A673 (cell line): ENCODE results near the gene TSPOAP1. TPM values are rescaled to one million over a fixed set of nuclear protein-coding genes. Genes with fewer than 3 reads are reported as not detected.

Experiments
- BruUV-seq: library from RNA; stranded (reverse); fragments of 400-500 nt; replicated peaks from 2 replicates; lab custom pipeline; 2021; lab: Mats Ljungman, UMichigan
- CTCF ChIA-PET: fragments of 300-600 bp; sonication (Branson Sonifier 250); formaldehyde crosslinking; loops from one replicate; lab custom pipeline; 2022; ENCODE audit warnings: antibody characterized with exemption; lab: Charles Lee
- POLR2A ChIA-PET: fragments of 300-600 bp; sonication (Branson Sonifier 250); formaldehyde crosslinking; loops from one replicate; lab custom pipeline; 2022; ENCODE audit warnings: antibody characterized with exemption; ENCODE audit not compliant: low non-redundant PET; lab: Charles Lee
- DNase-seq: peaks from one replicate; pipeline ENCODE4 v3.0.0-alpha.2; 2015; ENCODE audit warnings: low spot score
- H3K27ac ChIP-seq: fragments of 200-600 bp; sonication (generic); 2 replicates; pipeline ENCODE4 v1.5.1; 2016; ENCODE audit warnings: mixed run types, low read depth, mild to moderate bottlenecking, mixed read lengths, antibody characterized with exemption, low read length; ENCODE audit not compliant: poor library complexity, severe bottlenecking
- H3K27me3 ChIP-seq: fragments of 200-600 bp; sonication (generic); replicated peaks from 2 replicates; pipeline ENCODE4 v1.6.1; 2017; ENCODE audit warnings: mixed run types, low read depth, mild to moderate bottlenecking, mixed read lengths, antibody characterized with exemption, low read length; ENCODE audit not compliant: insufficient read depth, poor library complexity
- H3K36me3 ChIP-seq: fragments of 200-600 bp; sonication (generic); 2 replicates; pipeline ENCODE4 v1.6.1; 2016; ENCODE audit warnings: mixed run types, mild to moderate bottlenecking, mixed read lengths, antibody characterized with exemption, low read length; ENCODE audit not compliant: insufficient read depth, poor library complexity, severe bottlenecking
- H3K4me1 ChIP-seq: fragments of 200-600 bp; sonication (generic); 2 replicates; pipeline ENCODE4 v1.6.1; 2017; ENCODE audit warnings: mixed run types, mild to moderate bottlenecking, mixed read lengths, antibody characterized with exemption, low read length; ENCODE audit not compliant: insufficient read depth, poor library complexity, severe bottlenecking
- H3K4me3 ChIP-seq: fragments of 200-600 bp; sonication (generic); 2 replicates; pipeline ENCODE4 v1.5.1; 2016; ENCODE audit warnings: low read depth, mixed run types, mild to moderate bottlenecking, mixed read lengths, low read length; ENCODE audit not compliant: poor library complexity, severe bottlenecking
- H3K9me3 ChIP-seq: fragments of 200-600 bp; sonication (generic); 2 replicates; pipeline ENCODE4 v1.6.1; 2016; ENCODE audit warnings: mixed run types, low read depth, mild to moderate bottlenecking, mixed read lengths, antibody characterized with exemption, low read length; ENCODE audit not compliant: poor library complexity, severe bottlenecking
- EZH2 ChIP-seq: fragments of 200-600 bp; sonication (generic); IDR thresholded peaks from 2 replicates; pipeline ENCODE4 v1.6.1; 2017; ENCODE audit warnings: borderline replicate concordance, low read depth, mild to moderate bottlenecking, mixed read lengths, antibody characterized with exemption, low read length; ENCODE audit not compliant: poor library complexity, severe bottlenecking
- intact Hi-C: fragments of 100-400 bp; cut with micrococcal nuclease; formaldehyde crosslinking; loops from one replicate; pipeline ENCODE4 v1.10.0; 2022; ENCODE audit not compliant: unreplicated experiment
- total RNA-seq: library from RNA; stranded (reverse); gene quantifications from 2 replicates; pipeline ENCODE4 v1.2.3, GENCODE V29; 2021
- TF ChIP-seq, protein P1 (sequence below): fragments of 300-800, 200-600 bp; sonication (generic); conservative IDR thresholded peaks from 2 replicates; pipeline ENCODE4 v1.5.1; 2017; ENCODE audit warnings: low read depth, mild to moderate bottlenecking, antibody characterized with exemption, low read length, moderate library complexity, mixed read lengths

TSPOAP1 gene
- total RNA-seq, 1 experiment from 2014 or later, result 0.21 TPM

DNA sequence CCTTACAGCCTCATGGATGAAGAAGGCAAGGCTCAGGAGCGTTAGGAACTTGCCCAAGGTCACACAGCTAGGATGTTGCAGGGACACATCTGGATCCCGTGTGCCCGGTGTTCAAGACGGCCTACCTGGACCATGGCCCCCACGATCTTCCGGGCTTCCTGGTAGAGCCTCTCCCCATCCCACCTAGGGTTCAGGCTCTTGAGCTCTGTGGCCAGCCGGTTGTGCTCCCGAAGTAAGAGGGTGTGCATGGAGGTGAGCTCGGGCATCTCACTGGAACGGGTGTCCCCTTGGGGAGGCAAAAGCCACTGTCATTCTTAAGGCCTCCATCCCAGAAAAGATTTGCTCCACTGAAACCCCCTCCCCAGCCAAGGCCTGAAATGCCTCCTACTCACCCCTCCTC lies 53.2 kb downstream of the TSPOAP1 start:
- intact Hi-C loops, result no loop called here
- BruUV-seq, result no TSS peak
- Histone ChIP-seq H3K4me3 (no peak overlapping the region), H3K27ac (no peak overlapping the region), H3K9me3 (no peaks in the 10 kb centered on the region), H3K27me3 (peaks cover 23% of the 10 kb centered on the region), H3K4me1 (no peaks in the 10 kb centered on the region), H3K36me3 (no peaks in the 10 kb centered on the region)
- POLR2A ChIA-PET, result no interaction called here
- no peak for TF ChIP-seq EZH2
- TF ChIP-seq, protein P1, sequence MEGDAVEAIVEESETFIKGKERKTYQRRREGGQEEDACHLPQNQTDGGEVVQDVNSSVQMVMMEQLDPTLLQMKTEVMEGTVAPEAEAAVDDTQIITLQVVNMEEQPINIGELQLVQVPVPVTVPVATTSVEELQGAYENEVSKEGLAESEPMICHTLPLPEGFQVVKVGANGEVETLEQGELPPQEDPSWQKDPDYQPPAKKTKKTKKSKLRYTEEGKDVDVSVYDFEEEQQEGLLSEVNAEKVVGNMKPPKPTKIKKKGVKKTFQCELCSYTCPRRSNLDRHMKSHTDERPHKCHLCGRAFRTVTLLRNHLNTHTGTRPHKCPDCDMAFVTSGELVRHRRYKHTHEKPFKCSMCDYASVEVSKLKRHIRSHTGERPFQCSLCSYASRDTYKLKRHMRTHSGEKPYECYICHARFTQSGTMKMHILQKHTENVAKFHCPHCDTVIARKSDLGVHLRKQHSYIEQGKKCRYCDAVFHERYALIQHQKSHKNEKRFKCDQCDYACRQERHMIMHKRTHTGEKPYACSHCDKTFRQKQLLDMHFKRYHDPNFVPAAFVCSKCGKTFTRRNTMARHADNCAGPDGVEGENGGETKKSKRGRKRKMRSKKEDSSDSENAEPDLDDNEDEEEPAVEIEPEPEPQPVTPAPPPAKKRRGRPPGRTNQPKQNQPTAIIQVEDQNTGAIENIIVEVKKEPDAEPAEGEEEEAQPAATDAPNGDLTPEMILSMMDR, result no peak
- no peak for DNase-seq
- CTCF ChIA-PET, result no interaction called here

- no peak overlapping the region for H3K27ac ChIP-seq
- TF ChIP-seq, protein P1, result no peak
- TF ChIP-seq EZH2, result no peak
- DNase-seq, result no peak
- intact Hi-C loops, result no loop called here
- H3K36me3 ChIP-seq, result no peaks in the 10 kb centered on the region
- BruUV-seq, result no TSS peak
- ChIA-PET POLR2A (no interaction called here), CTCF (no interaction called here)
- H3K9me3 ChIP-seq, result no peaks in the 10 kb centered on the region
- H3K27me3 ChIP-seq, result peaks cover 5% of the 10 kb centered on the region
- H3K4me1 ChIP-seq, result no peaks in the 10 kb centered on the region
- no peak overlapping the region for H3K4me3 ChIP-seq
Observed at GRCh38 chr17:58273453-58274104, 55.0 kb downstream of the TSPOAP1 start.

DNA sequence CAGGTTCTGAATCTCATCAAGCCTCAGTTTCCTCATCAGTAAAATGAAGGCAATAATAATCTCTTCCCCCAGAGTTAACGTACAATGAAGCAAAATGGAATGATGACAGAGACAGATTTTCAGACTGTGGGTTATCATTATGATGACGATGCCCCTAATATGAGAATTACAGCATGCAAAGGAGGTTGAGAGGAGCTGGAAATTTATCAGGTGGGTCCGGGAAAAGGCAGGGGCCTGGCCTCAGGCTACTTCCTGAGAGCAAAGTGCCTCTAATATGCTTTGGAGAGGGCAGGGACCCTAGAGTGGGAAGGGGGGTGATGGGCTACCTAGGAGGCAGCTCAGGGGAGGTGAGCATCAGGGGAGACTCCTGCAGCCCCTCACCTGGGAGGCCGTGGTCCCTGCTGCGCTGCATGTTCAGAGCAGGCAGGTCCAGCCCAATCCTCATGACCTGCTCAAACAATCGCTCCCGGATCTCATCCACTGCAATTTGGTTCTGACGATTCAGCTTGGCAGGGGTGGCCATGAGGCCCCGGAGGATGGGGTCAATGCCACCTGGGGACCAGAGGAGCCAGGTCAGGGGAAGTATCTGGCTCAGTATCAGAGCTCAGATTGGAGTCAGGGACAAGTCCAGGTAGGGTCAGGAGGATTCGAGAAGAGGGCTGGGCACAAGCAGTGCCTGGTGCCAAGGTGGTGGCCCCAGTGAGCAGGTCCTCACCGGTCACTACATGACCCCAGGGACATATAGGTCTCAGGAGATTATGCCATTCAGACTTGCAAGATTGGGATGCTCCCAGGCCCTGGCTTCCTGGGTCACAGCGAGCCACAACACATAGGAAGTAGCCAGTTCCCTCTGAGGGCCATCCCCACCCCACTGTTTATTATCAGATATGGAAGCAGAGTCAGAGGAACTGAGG lies 56.0 kb downstream of the TSPOAP1 start:
- no peaks in the 10 kb centered on the region for H3K4me1 ChIP-seq
- CTCF ChIA-PET, result no interaction called here
- POLR2A ChIA-PET, result no interaction called here
- H3K27me3 ChIP-seq, result no peaks in the 10 kb centered on the region
- H3K36me3 ChIP-seq, result no peaks in the 10 kb centered on the region
- no peak overlapping the region for H3K27ac ChIP-seq
- BruUV-seq, result no TSS peak
- no peak for DNase-seq
- no peak for TF ChIP-seq EZH2
- TF ChIP-seq, protein P1, result no peak
- H3K9me3 ChIP-seq, result no peaks in the 10 kb centered on the region
- no peak overlapping the region for H3K4me3 ChIP-seq
- intact Hi-C loops, result no loop called here
